Chondrocyte (in vitro differentiated cells): ENCODE results near the gene SSBP4. TPM values are rescaled to one million over a fixed set of nuclear protein-coding genes. Genes with fewer than 3 reads are reported as not detected.
A peak's percentile ranks its signal among the peaks of the same experiment; 100 is the strongest.

Experiments
- DNase-seq: peaks from one replicate; pipeline ENCODE4 v3.0.0; 2021; ENCODE audit warnings: mixed read lengths, low spot score
- H3K27ac Mint-ChIP-seq: one replicate; pipeline ENCODE4 v1.8.0; 2021; ENCODE audit warnings: mild to moderate bottlenecking, moderate library complexity, mixed read lengths; ENCODE audit not compliant: unreplicated experiment
- H3K27me3 Mint-ChIP-seq: 2 replicates; pipeline ENCODE4 v1.8.0; 2021; ENCODE audit warnings: low read depth, mixed read lengths
- H3K36me3 Mint-ChIP-seq: 2 replicates; pipeline ENCODE4 v1.8.0; 2021; ENCODE audit warnings: low read depth, mixed read lengths
- H3K4me1 Mint-ChIP-seq: 2 replicates; pipeline ENCODE4 v1.8.0; 2021; ENCODE audit warnings: low read depth, mild to moderate bottlenecking, mixed read lengths
- H3K4me3 Mint-ChIP-seq: one replicate; pipeline ENCODE4 v1.8.0; 2021; ENCODE audit warnings: mild to moderate bottlenecking, moderate library complexity, mixed read lengths; ENCODE audit not compliant: unreplicated experiment
- H3K9me3 Mint-ChIP-seq: 2 replicates; pipeline ENCODE4 v1.8.0; 2021; ENCODE audit warnings: low read depth, mixed read lengths
- CTCF ChIP-seq: fragments of 200-600 bp; sonication (generic); IDR thresholded peaks from 2 replicates; pipeline ENCODE4 v1.5.0; 2021; ENCODE audit warnings: antibody characterized with exemption, mild to moderate bottlenecking, moderate library complexity
- long read RNA-seq: library from polyadenylated mRNA; stranded (forward); transcript quantifications from one replicate; pipeline ENCODE4 v2.0.0, GENCODE V29; 2021
- total RNA-seq: library from RNA; stranded (reverse); gene quantifications from 3 replicates; pipeline ENCODE4 v1.2.1, GENCODE V29; 2021

Gene SSBP4
- total RNA-seq, result 54.8 to 72.3 TPM (median 56.3 TPM) in 3 replicates
- long read RNA-seq, transcript SSBP4-202 (17 exons, 1,721 nt), result major isoform, 50 of 123 reads
- long read RNA-seq, partial matches to known transcripts, result 7 of 123 reads
- long read RNA-seq, other reads (novel, unspliced or antisense), result 63 of 123 reads

DNA sequence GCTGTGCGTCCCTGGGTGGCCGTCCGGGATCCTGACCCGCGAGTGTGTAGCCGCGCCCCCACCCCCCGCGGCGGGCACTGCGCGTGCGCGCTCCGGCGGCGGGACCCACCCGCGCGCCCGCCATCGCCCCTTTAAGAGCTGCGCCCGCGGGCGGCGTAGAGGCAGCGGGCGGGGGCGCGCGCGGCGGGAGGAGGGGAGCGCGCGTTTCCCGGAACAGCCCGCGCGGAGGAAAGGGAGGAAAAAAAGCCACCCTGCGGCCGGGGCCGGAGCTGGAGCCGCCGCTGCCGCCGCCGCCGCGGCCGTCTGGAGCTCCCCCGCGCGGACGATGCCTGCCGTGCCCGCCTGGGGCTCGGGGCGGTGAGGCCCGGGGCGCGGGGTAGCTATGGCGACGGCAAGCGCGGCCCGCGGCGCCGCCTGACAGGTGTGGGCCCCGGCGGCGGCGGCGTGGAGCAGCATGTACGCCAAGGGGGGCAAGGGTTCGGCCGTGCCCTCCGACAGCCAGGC is at the start of gene SSBP4:
TSS of gene SSBP4 (plus strand) at position 204 of the 504 bp plus-strand sequence. CDS start at position 455, 251 bp downstream.
- no peaks in the 10 kb centered on the region for H3K27me3 Mint-ChIP-seq
- TF ChIP-seq CTCF, result peak; percentile 70
- H3K4me1 Mint-ChIP-seq, result peaks cover 58% of the 10 kb centered on the region
- H3K27ac Mint-ChIP-seq, result peak within 1 kb of the TSS; percentile 88
- peak; percentile 75 for DNase-seq
- H3K36me3 Mint-ChIP-seq, result no peaks in the 10 kb centered on the region
- no peaks in the 10 kb centered on the region for H3K9me3 Mint-ChIP-seq
- H3K4me3 Mint-ChIP-seq, result peak within 1 kb of the TSS; percentile 78

DNA sequence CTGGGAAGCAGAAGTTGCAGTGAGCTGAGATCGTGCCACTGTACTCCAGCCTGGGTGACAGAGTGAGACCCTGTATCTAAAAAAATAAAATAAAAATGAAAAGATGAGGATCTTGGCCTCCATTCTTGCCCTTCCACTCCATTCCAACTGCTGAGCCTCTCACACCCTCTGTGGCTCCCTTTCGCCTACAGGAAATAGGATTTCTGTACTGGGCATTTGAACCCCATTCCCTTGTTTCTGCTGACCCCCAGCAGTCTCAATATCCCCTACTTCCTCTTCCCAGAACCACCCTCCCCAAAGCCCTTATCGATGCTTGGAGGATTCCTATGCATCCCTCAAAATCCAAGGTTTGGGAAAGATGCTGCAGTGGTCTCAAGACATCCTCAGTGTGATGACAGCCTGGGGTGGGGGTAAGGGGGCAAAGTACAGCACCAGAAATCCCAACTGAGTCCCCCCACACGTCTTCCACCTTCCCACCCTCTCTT is 45.7 kb upstream of the SSBP4 start:
- Mint-ChIP-seq H3K9me3 (no peaks in the 10 kb centered on the region), H3K4me1 (peaks cover 39% of the 10 kb centered on the region), H3K4me3 (no peak overlapping the region)

GRCh38 chr19:18373892-18374629 is 45.1 kb upstream of the SSBP4 start:
- no peak for TF ChIP-seq CTCF
- H3K4me3 Mint-ChIP-seq, result peak overlapping the region; percentile 10
- H3K27me3 Mint-ChIP-seq, result no peaks in the 10 kb centered on the region
- no peaks in the 10 kb centered on the region for H3K36me3 Mint-ChIP-seq
- H3K9me3 Mint-ChIP-seq, result no peaks in the 10 kb centered on the region
- H3K4me1 Mint-ChIP-seq, result peaks cover 39% of the 10 kb centered on the region
- H3K27ac Mint-ChIP-seq, result peak overlapping the region; percentile 97
- peak; percentile 97 for DNase-seq

More for the DNA sequence above, 45.7 kb upstream of the SSBP4 start:
- no peak for DNase-seq
- peak overlapping the region; percentile 97 for H3K27ac Mint-ChIP-seq
- no peaks in the 10 kb centered on the region for H3K36me3 Mint-ChIP-seq
- no peaks in the 10 kb centered on the region for H3K27me3 Mint-ChIP-seq
- no peak for TF ChIP-seq CTCF

GRCh38 chr19:18377026-18377425 is 42.2 kb upstream of the SSBP4 start:
- Mint-ChIP-seq H3K27ac (peak overlapping the region; percentile 18), H3K36me3 (no peaks in the 10 kb centered on the region), H3K4me3 (no peak overlapping the region), H3K27me3 (no peaks in the 10 kb centered on the region), H3K4me1 (peaks cover 47% of the 10 kb centered on the region), H3K9me3 (no peaks in the 10 kb centered on the region)
- no peak for DNase-seq
- TF ChIP-seq CTCF, result no peak
